NCI-H82 treated with DMSO at 0.1 percent for 48 hours (cell line): ENCODE results near the gene TFAP2D.
A peak's percentile ranks its signal among the peaks of the same experiment; 100 is the strongest.

ENCODE experiments used
- DNase-seq: peaks from one replicate; lab custom pipeline; 2025; ENCODE audit not compliant: unreplicated experiment; lab: John Stamatoyannopoulos, UW

The TFAP2D gene

DNA sequence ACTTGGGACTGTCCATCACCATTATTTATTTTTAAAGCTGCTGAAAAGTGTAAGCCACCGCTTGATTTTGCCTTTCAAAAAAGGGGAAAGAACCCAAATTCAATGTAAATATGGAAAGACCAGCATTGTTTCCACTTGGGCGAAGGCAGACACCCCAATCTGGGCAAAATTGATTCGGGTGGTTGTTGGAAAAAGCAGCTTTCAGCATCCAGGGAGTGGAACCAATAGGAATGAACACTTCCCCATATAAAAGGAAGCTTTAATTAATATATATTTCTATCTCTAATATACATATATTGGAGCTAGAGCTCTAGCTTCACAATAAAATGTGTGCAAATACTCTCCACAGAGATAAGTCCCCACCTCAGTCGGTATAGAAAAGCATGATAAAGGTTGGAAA is at the start of gene TFAP2D:
Gene TFAP2D (plus strand): TSS at position 301 of the 400 bp plus-strand sequence. CDS start 530 bp downstream, outside the sequence.
- no peak for DNase-seq

DNA sequence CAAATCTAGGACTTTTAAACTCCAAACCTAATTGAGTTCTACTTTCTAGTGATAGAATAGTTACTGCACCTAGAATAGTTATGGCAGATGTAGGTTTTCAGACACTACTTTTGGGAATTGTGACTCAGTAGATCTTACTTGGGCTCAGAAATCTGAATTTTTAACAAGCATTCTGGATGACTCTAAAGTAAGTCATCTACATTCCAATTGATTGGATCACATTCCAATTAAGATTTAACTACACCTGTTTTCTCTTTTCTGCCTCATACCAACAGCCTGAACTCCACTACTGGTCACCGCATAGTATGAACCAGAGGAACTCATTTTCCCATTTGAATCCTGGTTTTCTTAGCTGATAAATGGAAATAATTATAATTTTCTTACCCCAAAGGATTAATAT is 49.5 kb upstream of the TFAP2D start:
- no peak for DNase-seq

DNA sequence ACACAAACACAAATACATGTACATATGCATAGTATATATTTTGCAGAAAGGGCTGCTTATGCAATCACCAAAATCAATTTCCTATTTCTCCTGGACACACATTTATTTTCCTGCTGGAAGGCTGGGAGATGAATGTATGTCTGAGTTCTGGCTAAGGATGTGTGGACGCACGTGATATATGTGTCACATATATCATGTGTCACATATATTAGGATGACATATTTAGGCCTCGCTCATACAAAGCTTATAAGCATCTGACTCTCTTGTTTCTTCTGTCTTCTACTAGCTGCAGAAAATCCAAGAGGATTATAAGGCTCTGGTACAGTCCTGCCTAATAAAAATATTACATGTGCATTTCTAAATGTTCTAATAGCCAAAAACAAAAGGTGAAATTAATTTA is 47.2 kb upstream of the TFAP2D start:
- no peak for DNase-seq

DNA sequence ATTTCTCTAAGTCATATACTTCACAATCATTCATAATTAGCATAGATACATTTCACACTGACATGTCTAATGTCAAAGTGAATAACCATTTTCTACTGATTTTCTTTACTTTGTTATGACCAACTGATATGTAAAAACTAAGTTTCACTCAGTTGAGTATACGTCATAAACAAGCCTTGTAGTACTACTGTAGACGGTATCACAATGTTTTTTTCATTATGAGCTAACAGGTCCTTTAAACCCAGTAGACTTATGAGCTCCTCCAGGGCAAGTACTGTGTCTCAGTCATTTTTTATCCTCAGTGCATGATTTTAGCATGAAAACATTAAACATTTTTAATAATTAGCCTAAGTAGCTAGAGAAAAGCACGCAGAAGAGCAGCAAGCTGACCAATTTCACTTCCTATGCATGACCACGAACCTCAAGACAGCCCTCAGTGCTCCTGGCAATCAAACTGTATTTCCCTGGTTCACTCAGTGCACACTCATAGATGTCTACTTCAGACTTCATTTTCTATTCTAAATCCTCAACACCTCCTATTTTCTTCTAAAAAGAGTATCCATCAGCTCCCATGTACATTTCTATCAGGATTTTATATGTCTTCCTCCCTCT is 32.0 kb upstream of the TFAP2D start:
- no peak for DNase-seq

DNA sequence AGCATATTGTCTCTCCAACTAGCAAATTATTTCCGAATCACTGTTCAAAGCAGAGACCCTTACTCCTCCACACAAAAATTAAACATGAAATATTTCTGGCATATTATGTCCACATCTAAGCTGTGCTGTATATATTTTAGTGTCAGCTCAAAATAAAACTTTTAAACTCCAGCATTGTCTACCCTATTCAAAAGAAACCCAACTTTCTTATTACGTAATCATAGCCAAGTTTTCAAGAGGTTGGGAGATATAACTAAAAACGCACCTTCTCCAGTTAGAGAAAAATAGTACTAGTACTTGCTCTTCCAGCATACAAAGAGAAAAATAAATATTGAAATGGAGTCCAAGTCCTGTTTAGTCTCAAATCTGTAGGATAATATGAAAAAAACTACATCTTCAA is 24.1 kb upstream of the TFAP2D start:
- DNase-seq: no peak

DNA sequence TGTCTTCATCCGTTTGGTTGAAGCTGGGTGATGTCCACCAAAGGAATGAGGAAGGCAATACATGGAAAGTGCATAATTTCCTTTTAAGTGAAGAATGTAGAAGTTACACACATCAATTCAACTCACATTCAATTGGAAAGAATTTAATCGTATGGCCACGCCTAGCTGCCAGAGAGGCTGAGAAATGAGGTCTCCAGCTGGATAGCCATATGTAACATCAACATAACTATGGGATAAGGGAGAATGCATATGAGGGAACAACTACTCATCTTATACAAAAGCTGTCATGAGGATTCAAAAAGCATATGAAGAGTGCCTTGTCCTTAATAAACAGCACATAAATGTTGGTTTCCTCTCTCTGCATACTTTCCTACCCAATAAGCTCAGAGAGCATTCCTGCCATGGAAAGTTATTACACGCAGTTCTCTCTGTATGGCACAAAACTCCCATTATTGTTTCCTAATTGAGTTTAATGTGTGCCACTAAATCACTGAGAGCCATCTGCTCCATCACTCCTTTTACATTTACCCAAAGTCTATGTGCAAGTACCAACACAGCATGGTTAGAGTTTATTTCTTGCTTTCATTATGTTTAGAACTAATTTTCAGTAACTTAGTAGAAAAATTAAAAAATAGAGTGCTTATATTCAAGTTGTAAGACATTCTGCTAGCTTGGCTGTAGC is 21.4 kb upstream of the TFAP2D start:
- peak; percentile 41 for DNase-seq

DNA sequence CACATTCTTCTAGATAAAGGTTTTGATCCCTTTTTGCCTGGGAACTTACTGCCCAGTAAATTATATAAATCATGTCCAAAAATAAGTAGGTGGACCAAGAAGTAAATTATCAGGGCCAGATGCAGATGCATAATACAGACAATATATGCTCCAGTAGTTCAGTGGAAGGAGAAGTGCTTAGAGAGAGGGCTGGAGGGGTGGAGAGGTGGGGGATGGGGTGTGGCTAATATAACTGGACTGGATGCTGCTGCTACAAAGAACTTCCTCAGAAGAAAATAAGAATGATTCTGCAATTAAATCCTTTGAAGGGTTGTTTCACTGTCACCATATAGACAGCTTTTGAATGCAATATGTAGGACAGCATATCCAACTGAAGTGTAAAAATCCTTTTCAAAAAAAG is 14.8 kb upstream of the TFAP2D start:
- DNase-seq: peak; percentile 54

DNA sequence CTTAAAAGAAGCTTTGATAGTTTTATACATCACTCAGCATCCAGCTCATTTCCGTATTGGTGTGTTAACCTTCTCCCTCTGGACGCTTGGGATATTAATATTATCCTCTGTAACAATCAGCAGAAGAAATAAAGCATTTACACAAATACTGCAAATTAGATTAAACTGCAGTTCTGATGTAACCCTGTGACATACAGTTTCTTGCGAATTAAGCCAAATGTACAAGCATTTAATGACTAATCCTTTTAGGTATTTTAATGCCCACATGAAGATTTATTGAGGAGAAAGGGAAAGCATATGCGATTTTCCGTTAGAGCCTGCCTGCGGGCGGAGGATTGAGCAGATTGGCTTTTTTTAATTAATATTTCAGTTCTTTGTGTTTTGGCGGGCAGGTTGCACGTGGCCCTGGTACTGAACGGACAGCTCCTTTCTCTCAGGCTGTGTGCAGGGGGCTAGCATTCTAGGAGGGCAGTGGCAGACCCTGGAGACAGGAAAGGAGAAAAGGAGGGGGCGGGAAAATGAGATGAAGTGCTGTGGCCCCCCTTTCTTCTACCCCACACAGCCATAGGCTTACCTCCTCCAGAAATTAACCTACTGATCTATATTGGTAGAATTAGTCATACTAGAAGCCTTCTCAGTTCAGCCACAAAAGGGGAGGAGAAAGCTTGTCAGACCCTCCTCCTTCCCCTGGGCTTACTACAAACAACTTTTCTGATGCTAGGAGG is 14.1 kb upstream of the TFAP2D start:
- peak; percentile 91 for DNase-seq

DNA sequence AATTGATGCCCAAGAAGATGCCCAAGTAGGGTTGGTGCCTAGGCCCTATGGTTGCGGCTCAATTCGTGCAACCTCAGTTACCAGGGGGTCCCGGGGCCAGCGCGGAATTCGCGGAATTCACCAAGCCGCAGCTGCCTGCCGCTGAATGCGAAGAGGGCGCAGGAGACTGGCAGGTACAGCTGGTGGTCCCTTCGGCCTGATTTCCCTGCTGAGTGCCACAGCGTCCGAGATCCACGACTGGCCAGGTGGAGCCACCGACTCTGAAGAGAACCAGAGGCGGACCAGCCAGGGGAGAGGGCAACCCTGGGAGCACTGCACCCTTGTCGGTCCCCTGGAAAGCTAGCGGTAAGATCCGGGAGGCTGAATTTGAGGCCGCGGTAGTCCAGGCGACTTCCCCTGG is 6.8 kb upstream of the TFAP2D start:
- DNase-seq: no peak

DNA sequence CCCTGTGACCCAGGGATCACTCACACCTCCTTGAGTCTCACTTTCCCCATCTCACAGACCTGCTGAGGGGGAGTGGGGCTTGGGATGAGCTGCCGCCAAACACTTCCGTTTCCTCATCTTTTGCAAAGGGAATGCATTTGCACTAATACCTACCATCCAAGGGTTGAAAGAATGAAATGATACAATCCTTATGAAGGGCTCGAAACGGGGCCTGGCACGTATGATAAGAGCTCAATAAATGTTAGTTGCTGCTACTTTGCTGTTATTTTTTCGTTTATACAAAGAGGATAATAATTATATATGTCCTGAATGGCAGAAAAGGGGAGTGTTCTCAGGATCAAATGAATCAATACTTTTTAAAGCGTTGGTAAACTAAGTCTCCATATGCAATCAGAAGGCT is 6.1 kb upstream of the TFAP2D start:
- DNase-seq: no peak

DNA sequence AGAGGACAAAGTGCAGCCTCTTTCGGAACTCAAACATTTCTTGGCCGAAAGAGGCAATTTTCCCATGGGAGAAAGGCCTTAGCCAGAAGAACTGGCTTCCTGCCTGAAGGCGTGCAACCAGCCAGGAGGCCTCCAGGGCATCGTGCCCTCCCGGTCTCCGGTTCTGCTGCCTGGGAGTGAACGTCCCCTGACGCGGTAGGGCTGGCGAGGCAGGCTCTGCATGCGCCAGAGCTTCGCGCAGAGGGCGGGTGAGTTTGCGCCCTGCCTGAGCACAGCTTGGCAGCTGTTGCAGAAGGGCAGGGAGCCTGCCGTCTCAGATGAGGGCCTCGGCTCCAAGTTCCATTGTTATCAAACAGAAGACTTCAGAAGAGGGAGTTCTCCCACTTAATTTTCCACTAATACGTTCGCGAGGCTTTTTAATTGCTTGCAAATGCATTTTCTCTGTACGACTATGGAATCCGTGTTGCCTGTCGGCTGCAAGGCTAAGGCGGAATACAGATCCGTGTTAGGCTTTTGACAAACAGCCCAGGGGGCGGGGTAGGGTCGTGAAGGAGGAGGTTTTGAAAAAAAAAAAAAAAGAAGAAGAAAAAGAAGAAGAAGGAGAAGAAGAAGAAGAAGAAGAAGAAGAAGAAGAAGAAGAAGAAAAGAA is 5.5 kb upstream of the TFAP2D start:
- no peak for DNase-seq

DNA sequence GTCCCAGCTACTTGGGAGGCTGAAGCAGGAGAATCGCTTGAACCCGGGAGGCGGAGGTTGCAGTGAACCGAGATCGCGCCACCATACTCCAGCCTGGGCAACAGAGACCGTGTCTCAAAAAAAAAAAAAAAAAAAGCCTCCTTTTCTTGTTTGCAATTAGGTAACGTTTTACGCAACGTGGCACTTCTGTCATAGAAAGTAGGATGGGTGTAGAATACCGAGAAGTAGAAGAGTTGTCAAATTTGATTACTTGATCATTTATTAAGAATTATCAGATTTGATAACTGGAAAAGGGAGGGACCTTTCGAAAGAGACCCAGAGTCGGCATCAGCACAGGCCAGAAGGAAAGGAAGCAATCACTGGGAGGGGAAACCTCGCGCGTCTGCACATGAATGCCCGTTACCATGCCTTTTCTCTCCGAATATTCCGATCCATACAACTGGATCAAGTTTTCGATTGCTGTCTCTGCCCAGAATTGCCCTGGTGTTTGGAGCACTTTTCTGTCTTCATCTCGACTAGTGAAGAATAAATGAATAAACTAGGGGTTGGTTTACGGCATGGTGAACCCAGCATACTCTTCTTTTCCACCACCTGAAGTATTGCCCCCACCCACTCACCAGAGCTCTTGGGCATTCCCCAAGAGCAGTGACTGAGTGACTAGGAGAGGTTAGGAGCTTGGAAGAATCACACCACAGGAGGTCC is 4.5 kb upstream of the TFAP2D start:
- DNase-seq: no peak

DNA sequence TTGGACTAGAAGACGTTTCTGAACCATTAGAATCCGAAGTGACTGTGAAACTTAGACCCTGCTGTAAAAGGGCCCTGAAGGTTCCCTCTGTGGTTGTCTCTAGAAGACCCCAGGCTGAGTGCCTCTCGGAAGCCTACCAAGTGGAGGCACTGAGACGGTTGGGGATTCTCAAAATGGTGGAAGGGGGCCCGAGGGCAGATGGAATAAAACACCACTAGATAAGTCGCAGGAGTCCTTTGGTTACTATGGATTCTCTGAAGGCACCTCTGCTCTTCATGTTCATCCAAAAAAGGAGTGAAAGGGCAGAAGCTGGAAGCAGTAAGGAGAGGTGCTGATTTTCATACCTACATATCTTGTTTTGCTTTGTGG is 4.0 kb upstream of the TFAP2D start:
- no peak for DNase-seq

DNA sequence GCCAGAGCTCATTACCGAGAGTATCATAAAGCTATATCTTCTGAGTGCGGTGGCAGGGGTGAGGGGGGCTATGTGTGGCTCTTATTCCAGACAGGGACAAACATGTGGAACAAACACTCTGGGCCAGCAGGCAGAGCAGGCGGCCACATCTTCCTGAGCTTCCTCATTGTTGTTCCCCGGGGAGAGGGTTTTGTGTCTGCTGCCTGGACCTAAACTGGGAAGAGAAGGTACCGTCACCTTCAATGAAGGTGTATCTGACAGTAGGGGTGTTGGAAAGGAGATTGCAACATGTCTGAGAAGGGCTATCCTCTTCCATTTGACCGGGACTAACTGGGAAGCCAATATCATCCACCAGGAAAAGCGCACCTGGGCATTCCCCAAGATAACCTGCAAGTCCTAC is 1.6 kb upstream of the TFAP2D start:
- DNase-seq: no peak

DNA sequence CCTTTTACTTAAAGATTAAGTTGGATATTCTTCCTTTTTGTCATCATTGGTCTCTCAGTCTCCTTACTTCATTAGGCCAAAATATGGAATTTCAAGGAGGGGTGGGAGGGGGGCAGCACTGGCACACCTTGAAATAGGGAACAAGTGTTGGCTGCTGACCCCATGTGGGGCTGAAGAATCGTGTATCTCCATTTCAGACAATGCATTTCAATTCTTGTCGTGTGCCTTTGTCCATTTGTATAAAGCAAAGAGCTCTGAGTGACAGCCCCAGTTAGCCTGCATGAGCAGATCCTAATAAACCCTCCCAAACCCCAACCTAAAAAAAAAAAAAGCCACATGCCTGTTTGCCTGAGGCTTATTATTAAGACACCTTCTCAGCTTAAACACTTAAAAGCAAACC is 1.0 kb upstream of the TFAP2D start:
- DNase-seq: no peak

DNA sequence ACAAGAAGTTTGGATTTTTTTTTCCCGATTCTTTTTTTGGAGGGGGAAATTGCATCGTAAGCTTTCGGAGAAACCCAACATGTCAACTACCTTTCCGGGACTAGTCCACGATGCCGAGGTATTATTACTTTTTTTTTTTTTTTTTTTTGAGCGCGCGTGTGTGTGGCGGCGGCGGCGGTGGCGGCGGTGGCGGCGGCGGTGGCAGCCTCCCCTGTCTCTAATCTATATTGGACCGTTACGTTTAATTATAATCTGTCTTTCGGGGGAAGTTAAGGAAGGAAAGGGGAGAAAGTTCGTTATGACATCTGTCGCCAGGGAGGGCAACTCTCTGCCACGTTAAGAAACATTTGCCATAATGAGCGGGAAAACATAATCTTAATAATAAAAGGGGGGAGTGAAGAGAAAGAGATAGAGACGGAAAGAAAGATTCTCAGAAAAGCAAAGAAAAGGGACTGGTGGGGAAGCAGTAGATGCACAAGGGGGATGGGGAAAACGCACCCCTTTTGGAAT is 706 bp downstream of the TFAP2D start:
- DNase-seq: no peak

DNA sequence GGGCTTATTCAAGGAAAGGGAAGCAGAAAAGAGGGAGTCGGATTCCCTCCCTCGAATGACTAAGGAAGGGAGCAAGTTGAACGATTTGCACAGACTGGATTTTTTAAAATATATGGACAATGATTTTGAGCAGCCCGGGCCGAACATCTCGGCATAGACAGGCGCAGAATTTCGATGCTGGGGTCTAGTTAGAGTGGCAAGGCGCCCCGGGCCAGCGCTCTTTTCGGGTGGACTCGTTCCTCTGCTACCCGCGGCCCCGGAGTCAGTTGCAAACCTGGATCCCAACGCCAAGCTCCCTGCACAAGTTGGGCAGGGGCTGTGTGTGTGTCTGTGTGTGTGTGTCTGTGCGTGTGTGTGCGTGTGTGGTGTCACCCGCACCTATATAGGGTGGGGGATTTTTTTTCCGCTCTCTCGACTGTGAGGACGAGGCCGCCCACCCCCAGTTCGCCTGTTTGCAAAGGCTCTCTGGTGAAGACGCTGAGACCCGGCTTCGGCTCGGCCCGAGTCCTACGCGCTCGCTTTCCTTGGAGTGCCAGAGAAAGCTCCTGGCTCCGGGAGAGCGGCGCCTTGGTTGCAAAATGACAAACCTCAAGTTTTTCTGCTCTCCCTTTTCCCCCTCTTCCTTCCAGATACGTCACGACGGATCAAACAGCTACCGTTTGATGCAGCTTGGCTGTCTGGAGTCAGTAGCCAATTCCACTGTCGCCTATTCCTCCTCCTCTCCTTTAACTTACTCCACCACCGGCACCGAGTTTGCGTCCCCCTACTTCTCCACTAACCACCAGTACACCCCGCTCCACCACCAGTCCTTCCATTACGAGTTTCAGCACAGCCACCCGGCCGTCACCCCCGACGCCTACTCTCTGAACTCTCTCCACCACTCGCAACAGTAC is 1.4 kb downstream of the TFAP2D start:
- DNase-seq: no peak

DNA sequence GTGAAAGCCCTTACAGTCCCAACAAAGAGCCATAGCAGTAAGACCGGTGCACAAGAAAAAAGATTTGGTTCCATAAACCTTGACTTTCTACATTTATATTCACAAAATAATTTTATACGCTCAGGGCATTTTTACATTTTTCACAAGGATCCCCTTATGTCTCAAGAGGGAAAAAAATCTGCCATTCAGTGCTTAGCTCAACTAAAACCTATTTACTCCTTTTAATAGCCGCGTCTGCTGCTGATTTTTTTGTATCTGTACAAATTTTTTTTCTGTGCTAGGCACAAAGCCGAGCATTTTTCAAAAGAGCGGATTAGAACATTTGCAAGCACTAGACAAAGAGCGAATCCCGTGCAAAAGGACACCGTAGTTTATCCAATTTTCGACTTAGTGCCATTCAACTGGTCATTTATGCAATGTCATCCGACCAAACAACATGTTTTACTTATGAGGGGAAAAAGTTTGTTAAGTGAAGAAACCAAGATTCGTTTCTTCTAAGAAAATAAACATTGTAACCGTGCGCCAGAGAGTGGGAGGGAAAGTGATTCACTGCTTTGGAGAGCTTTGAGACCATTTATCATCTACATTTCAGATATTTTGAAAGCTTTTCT is 3.7 kb downstream of the TFAP2D start:
- peak; percentile 42 for DNase-seq

DNA sequence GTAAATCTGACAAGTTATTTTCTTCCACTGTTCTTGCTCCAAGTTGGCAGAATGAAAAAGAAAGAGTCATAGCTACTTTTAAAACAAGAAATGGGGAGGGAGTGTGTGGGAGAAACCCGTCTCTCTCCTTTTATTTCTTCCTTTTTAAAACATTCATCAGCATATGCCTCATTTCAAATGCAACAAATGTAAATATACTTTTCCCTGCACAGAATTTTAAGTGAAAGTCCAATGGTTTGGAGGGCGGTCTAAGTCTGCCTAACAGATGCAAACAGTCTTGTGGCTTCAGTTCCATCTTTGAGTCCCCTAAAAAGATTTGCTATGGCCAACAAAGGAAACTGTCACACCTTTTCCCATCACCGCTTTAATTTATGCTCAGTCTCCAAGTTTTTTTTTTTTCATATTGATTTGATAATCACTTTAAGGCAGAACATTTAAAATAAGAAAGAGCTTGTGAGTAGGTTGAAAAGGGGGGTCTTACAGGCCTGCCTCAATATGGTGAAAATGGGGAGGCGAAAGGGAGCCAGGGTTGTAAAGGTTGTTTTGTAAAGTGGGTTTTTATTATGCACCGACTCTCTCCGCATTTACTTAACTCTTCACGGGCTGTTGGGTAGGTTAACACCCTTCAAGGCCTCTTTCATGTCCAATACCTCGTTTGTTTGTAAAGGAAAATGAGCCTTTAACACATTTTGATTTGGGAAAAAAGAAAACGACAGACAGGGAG is 4.6 kb downstream of the TFAP2D start:
- DNase-seq: no peak
